ENCODE data around the gene LDB3. TPM values are rescaled to one million over a fixed set of nuclear protein-coding genes. Genes with fewer than 3 reads are reported as not detected.

The LDB3 gene
- total and polyA plus RNA-seq, 9 of the 15 experiments (the other 6 are each of a cell fraction or from before 2014, with no cell fraction given), result 0.03 TPM; not detected in 8

GRCh38 chr10:86755740-86756510 is 87.6 kb downstream of the LDB3 start (continued):
- no peak for TF ChIP-seq CLOCK (CRISPR knock-in tag; IDR thresholded peaks at IDR 0.05; ENCODE audit: borderline replicate concordance)
- TF ChIP-seq EGR1 (conservative IDR thresholded peaks at IDR 0.05), result no peak; the same call in 1 of the 2 replicates
- no peak for TF ChIP-seq BACH1 (tag; IDR thresholded peaks at IDR 0.05)
- TF ChIP-seq BRF1 (IDR thresholded peaks at IDR 0.05; ENCODE audit: borderline replicate concordance, extremely low read depth, insufficient read length), result no peak
- TF ChIP-seq NFATC3 (IDR thresholded peaks at IDR 0.05), result no peak
- TF ChIP-seq ASH1L (IDR thresholded peaks at IDR 0.05; ENCODE audit: borderline replicate concordance, low read depth, partially characterized antibody), result no peak
- no peak for TF ChIP-seq TAL1 (IDR thresholded peaks at IDR 0.05)
- TF ChIP-seq JUN (IDR thresholded peaks at IDR 0.05; ENCODE audit: borderline replicate concordance, low read depth, low read length), result peak; percentile 78
- 0 out of 2 replicates have a peak, but pooled peaks have one; percentile 52 for TF ChIP-seq JUN (CRISPR knock-in tag; IDR thresholded peaks at IDR 0.05; ENCODE audit: borderline replicate concordance)
- peak; percentile 43 for TF ChIP-seq CTBP1 (IDR thresholded peaks at IDR 0.05; ENCODE audit: borderline replicate concordance)
- no peak for TF ChIP-seq MAFG (tag; conservative IDR thresholded peaks at IDR 0.05)
- no peak for TF ChIP-seq NUFIP1 (IDR thresholded peaks at IDR 0.05; ENCODE audit: partially characterized antibody)
- no peak for TF ChIP-seq KAT8 (IDR thresholded peaks at IDR 0.05; ENCODE audit: low read depth)
- no peak for TF ChIP-seq ZNF134 (CRISPR knock-in tag; conservative IDR thresholded peaks at IDR 0.05)
- TF ChIP-seq ZC3H11A (IDR thresholded peaks at IDR 0.05; ENCODE audit: low read depth, low read length), result no peak
- no peak for TF ChIP-seq ZFP91 (CRISPR knock-in tag; IDR thresholded peaks at IDR 0.05)
- no peak for TF ChIP-seq POU5F1 (IDR thresholded peaks at IDR 0.05; ENCODE audit: borderline replicate concordance, low read depth, low read length, partially characterized antibody)
- no peak for TF ChIP-seq HDGF (IDR thresholded peaks at IDR 0.05)
- no peak for TF ChIP-seq CREB3L1 (IDR thresholded peaks at IDR 0.05; ENCODE audit: borderline replicate concordance, low read depth)
- TF ChIP-seq SAFB2 (IDR thresholded peaks at IDR 0.05; ENCODE audit: borderline replicate concordance, low read depth, low read length, severe bottlenecking), result no peak
- no peak for TF ChIP-seq POLR3G (IDR thresholded peaks at IDR 0.05; ENCODE audit: extremely low read depth, insufficient read length, insufficient replicate concordance)
